Parathyroid adenoma (tissue), 2 donors: ENCODE data around the gene ENPP4.
"Not testable (repeated sequence)": the region's sequence is repeated elsewhere in the genome, so short reads cannot be mapped to it uniquely, and the experiment has no call there.

ENCODE experiments used
- H2AFZ ChIP-seq: fragments of 300-600 bp; sonication (generic); one replicate; pipeline ENCODE4 v1.7.0; 2017; ENCODE audit warnings: antibody characterized with exemption, mild to moderate bottlenecking
- H3K27ac ChIP-seq: fragments of 300-600 bp; sonication (generic); one replicate; pipeline ENCODE4 v1.7.0; 2017
- H3K27me3 ChIP-seq: fragments of 300-600 bp; sonication (generic); one replicate; pipeline ENCODE4 v1.7.0; 2017; ENCODE audit warnings: low read length; ENCODE audit not compliant: control insufficient read depth, insufficient read depth
- H3K36me3 ChIP-seq: fragments of 300-600 bp; sonication (generic); one replicate; pipeline ENCODE4 v1.7.0; 2017; ENCODE audit warnings: low read length; ENCODE audit not compliant: control insufficient read depth, insufficient read depth
- H3K4me1 ChIP-seq: fragments of 300-600 bp; sonication (generic); one replicate; pipeline ENCODE4 v1.7.0; 2017; ENCODE audit warnings: control low read depth
- H3K4me2 ChIP-seq: fragments of 300-600 bp; sonication (generic); one replicate; pipeline ENCODE4 v1.7.0; 2017; ENCODE audit warnings: low read length
- H3K4me3 ChIP-seq: fragments of 300-600 bp; sonication (generic); one replicate; pipeline ENCODE4 v1.7.0; 2017; ENCODE audit warnings: low read depth, low read length
- H3K79me2 ChIP-seq: fragments of 300-600 bp; sonication (generic); one replicate; pipeline ENCODE4 v1.7.0; 2017; ENCODE audit warnings: control low read depth
- H3K9ac ChIP-seq: fragments of 300-600 bp; sonication (generic); one replicate; pipeline ENCODE4 v1.7.0; 2017; ENCODE audit warnings: mild to moderate bottlenecking
- H3K9me3 ChIP-seq: fragments of 300-600 bp; sonication (generic); one replicate; pipeline ENCODE4 v1.7.0; 2017; ENCODE audit warnings: low read length; ENCODE audit not compliant: control insufficient read depth
- CTCF ChIP-seq: fragments of 300-600 bp; sonication (generic); IDR thresholded peaks from one replicate; pipeline ENCODE4 v1.7.0; 2017; ENCODE audit warnings: antibody characterized with exemption, mild to moderate bottlenecking
- donor health status: primary hyperparathyroidism.

The ENPP4 gene

GRCh38 chr6:46136831-46137230 lies 7.0 kb downstream of the ENPP4 start:
- Histone ChIP-seq H3K27me3 (no peaks in the 10 kb centered on the region), H3K4me2 (no peak overlapping the region), H3K27ac (no peak overlapping the region), H3K79me2 (no peaks in the 10 kb centered on the region), H2AFZ (no peak overlapping the region), H3K4me3 (no peak overlapping the region), H3K4me1 (peaks cover 7% of the 10 kb centered on the region), H3K36me3 (no peaks in the 10 kb centered on the region), H3K9ac (no peak overlapping the region), H3K9me3 (no peaks in the 10 kb centered on the region)
- no peak for TF ChIP-seq CTCF

DNA sequence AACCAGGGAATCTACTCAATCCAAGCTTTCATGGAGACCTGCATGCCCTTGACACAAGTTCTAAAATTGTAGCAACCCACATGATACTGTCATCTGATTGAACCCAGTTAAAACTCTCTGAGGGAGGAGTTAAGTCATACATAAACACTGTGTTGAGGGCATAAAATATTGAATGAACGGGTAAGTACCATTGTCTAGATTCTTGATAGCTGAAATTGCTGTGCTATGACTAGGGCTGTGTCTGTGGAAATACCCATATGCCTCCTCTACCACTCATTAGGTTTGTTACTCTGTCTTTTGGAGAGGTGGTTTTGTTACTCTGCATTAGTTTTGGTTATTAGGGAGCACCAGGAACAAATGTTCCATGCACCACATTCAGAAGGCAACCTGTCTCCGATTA lies 7.6 kb downstream of the ENPP4 start:
- Histone ChIP-seq H3K27ac (no peak overlapping the region), H2AFZ (no peak overlapping the region), H3K36me3 (no peaks in the 10 kb centered on the region), H3K79me2 (no peaks in the 10 kb centered on the region), H3K9me3 (no peaks in the 10 kb centered on the region), H3K27me3 (no peaks in the 10 kb centered on the region), H3K4me3 (no peak overlapping the region), H3K4me1 (peaks cover 7% of the 10 kb centered on the region), H3K9ac (no peak overlapping the region), H3K4me2 (no peak overlapping the region)
- no peak for TF ChIP-seq CTCF

DNA sequence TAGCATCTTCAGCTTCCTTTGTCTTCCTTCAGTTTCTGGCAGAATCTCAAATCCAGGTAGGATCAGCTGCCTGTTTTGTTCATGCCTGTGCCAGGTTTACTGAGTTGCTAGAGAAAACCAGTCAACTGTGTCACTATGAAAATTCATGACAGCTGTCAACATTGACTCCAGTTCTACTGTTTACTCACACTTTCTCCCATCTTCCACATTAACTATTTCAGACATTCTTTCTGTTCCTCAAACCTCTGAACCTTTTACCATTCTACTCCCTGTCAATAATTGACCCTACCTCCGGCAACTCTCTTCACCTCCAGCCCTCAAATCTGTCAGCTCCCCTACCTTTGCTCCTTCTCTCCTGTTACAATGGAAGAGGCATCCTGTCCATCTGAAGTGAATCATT lies 8.5 kb downstream of the ENPP4 start:
- Histone ChIP-seq H3K9ac (no peak overlapping the region), H3K9me3 (no peaks in the 10 kb centered on the region), H3K4me3 (no peak overlapping the region), H3K4me1 (peaks cover 7% of the 10 kb centered on the region), H3K79me2 (no peaks in the 10 kb centered on the region), H3K4me2 (no peak overlapping the region), H3K27ac (no peak overlapping the region), H2AFZ (no peak overlapping the region), H3K36me3 (no peaks in the 10 kb centered on the region), H3K27me3 (no peaks in the 10 kb centered on the region)
- TF ChIP-seq CTCF: no peak

GRCh38 chr6:46144270-46144669 lies 14.5 kb downstream of the ENPP4 start:
- no peak overlapping the region for H3K4me2 ChIP-seq
- no peak overlapping the region for H2AFZ ChIP-seq
- no peaks in the 10 kb centered on the region for H3K27me3 ChIP-seq
- no peaks in the 10 kb centered on the region for H3K9me3 ChIP-seq
- H3K36me3 ChIP-seq: no peaks in the 10 kb centered on the region
- no peak overlapping the region for H3K27ac ChIP-seq
- H3K79me2 ChIP-seq: no peaks in the 10 kb centered on the region
- no peak for TF ChIP-seq CTCF
- H3K4me3 ChIP-seq: no peak overlapping the region
- no peak overlapping the region for H3K9ac ChIP-seq
- no peaks in the 10 kb centered on the region for H3K4me1 ChIP-seq

DNA sequence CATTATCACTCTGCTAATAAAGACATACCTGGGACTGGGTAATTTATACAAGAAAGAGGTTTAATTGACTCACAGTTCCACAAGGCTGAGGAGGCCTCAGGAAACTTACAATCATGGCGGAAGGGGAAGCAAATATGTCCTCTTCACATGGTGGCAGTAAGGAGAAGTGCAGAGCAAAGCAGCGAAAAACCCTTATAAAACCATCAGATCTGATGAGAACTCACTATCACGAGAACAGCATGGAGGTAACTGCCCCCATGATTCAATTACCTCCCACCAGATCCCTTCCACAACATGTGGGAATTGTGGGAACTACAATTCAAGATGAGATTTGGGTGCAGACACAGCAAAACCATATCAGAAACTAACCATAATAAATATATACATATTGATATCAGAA lies 19.3 kb downstream of the ENPP4 start:
- not testable (repeated sequence) for H3K79me2 ChIP-seq, H3K36me3 ChIP-seq, H2AFZ ChIP-seq, H3K9ac ChIP-seq, H3K4me2 ChIP-seq, H3K27me3 ChIP-seq, H3K9me3 ChIP-seq, H3K4me3 ChIP-seq, H3K27ac ChIP-seq, H3K4me1 ChIP-seq
